ENCODE measurements around the gene ARF3. TPM values are rescaled to one million over a fixed set of nuclear protein-coding genes. Genes with fewer than 3 reads are reported as not detected.
A peak's percentile ranks its signal among the peaks of the same experiment; 100 is the strongest.
"Not testable (repeated sequence)": the region's sequence is repeated elsewhere in the genome, so short reads cannot be mapped to it uniquely, and the experiment has no call there.

Gene ARF3
- total and polyA plus RNA-seq, 9 donors, result 19.9 to 63.3 (median 51.2) TPM

GRCh38 chr12:48930475-48930874 is 26.8 kb downstream of the ARF3 start:
- Histone ChIP-seq H3K4me1 (ENCODE audit: control insufficient read depth, insufficient read depth, low read length) (peaks cover 4% of the 10 kb centered on the region), H3K36me3 (ENCODE audit: control insufficient read depth, insufficient read depth, low read length) (peaks cover 43% of the 10 kb centered on the region), H3K27me3 (ENCODE audit: control insufficient read depth, insufficient read depth, low read length) (peaks cover 2% of the 10 kb centered on the region), H3K9me3 (replicated peaks; ENCODE audit: control insufficient read depth, low read depth, low read length) (no peaks in the 10 kb centered on the region), H3K4me3 (ENCODE audit: low read length) (no peak overlapping the region), H3K27ac (ENCODE audit: low read length) (no peak overlapping the region)
- WGBS (ENCODE audit: insufficient coverage), result 71% methylated on average over 1 of the region's 4 CpGs
- no peak for DNase-seq

GRCh38 chr12:48929551-48929950 is 27.7 kb downstream of the ARF3 start:
- Histone ChIP-seq H3K4me1 (ENCODE audit: control insufficient read depth, insufficient read depth, low read length) (peaks cover 5% of the 10 kb centered on the region), H3K9me3 (replicated peaks; ENCODE audit: control insufficient read depth, low read depth, low read length) (no peaks in the 10 kb centered on the region), H3K27me3 (ENCODE audit: control insufficient read depth, insufficient read depth, low read length) (peaks cover 2% of the 10 kb centered on the region), H3K36me3 (ENCODE audit: control insufficient read depth, insufficient read depth, low read length) (peaks cover 35% of the 10 kb centered on the region), H3K4me3 (ENCODE audit: low read length) (no peak overlapping the region), H3K27ac (ENCODE audit: low read length) (no peak overlapping the region)
- no peak for DNase-seq
- WGBS (ENCODE audit: insufficient coverage), result 86% methylated on average over 1 of the region's 1 CpG

GRCh38 chr12:48927261-48927660 is 30.0 kb downstream of the ARF3 start:
- DNase-seq, result no peak
- H3K9me3 ChIP-seq (replicated peaks; ENCODE audit: control insufficient read depth, low read depth, low read length), result no peaks in the 10 kb centered on the region
- no CpG with 5 or more reads among the region's 2 CpGs for WGBS (ENCODE audit: insufficient coverage)
- peaks cover 32% of the 10 kb centered on the region for H3K36me3 ChIP-seq (ENCODE audit: control insufficient read depth, insufficient read depth, low read length)
- peaks cover 10% of the 10 kb centered on the region for H3K4me1 ChIP-seq (ENCODE audit: control insufficient read depth, insufficient read depth, low read length)
- no peak overlapping the region for H3K27ac ChIP-seq (ENCODE audit: low read length)
- H3K4me3 ChIP-seq (ENCODE audit: low read length), result no peak overlapping the region
- H3K27me3 ChIP-seq (ENCODE audit: control insufficient read depth, insufficient read depth, low read length), result peaks cover 2% of the 10 kb centered on the region

- DNase-seq, result peak; percentile 76
- no peaks in the 10 kb centered on the region for H3K9me3 ChIP-seq (replicated peaks; ENCODE audit: control insufficient read depth, low read depth, low read length)
- peak within 1 kb of the TSS; percentile 85 for H3K4me3 ChIP-seq (ENCODE audit: low read length)
- H3K27me3 ChIP-seq (ENCODE audit: control insufficient read depth, insufficient read depth, low read length), result peaks cover 2% of the 10 kb centered on the region
- WGBS (ENCODE audit: insufficient coverage), result 2% methylated on average over 33 of the region's 38 CpGs
- peaks cover 10% of the 10 kb centered on the region for H3K4me1 ChIP-seq (ENCODE audit: control insufficient read depth, insufficient read depth, low read length)
- H3K27ac ChIP-seq (ENCODE audit: low read length), result peak within 1 kb of the TSS; percentile 82
- peaks cover 21% of the 10 kb centered on the region for H3K36me3 ChIP-seq (ENCODE audit: control insufficient read depth, insufficient read depth, low read length)
These were observed 31.8 kb downstream of the ARF3 start, which contains the start of gene FKBP11 for GRCh38 chr12:48925304-48926011. Gene FKBP11, minus strand, starts transcription at chr12:48925492. Its CDS starts 64 bp downstream, at chr12:48925428.

- Histone ChIP-seq H3K27ac (ENCODE audit: low read length) (peak overlapping the region; percentile 82), H3K4me3 (ENCODE audit: low read length) (peak overlapping the region; percentile 85), H3K4me1 (ENCODE audit: control insufficient read depth, insufficient read depth, low read length) (peaks cover 10% of the 10 kb centered on the region), H3K27me3 (ENCODE audit: control insufficient read depth, insufficient read depth, low read length) (peaks cover 2% of the 10 kb centered on the region), H3K9me3 (replicated peaks; ENCODE audit: control insufficient read depth, low read depth, low read length) (no peaks in the 10 kb centered on the region), H3K36me3 (ENCODE audit: control insufficient read depth, insufficient read depth, low read length) (peaks cover 20% of the 10 kb centered on the region)
- peak; percentile 71 for DNase-seq
- WGBS (ENCODE audit: insufficient coverage), result 0% methylated on average over 11 of the region's 43 CpGs
These were observed 32.5 kb downstream of the ARF3 start for GRCh38 chr12:48924617-48925303.

GRCh38 chr12:48923117-48923516 is 34.2 kb downstream of the ARF3 start:
- no peak overlapping the region for H3K4me3 ChIP-seq (ENCODE audit: low read length)
- H3K27me3 ChIP-seq (ENCODE audit: control insufficient read depth, insufficient read depth, low read length), result peaks cover 2% of the 10 kb centered on the region
- 100% methylated on average over 1 of the region's 3 CpGs for WGBS (ENCODE audit: insufficient coverage)
- H3K4me1 ChIP-seq (ENCODE audit: control insufficient read depth, insufficient read depth, low read length), result peaks cover 10% of the 10 kb centered on the region
- no peak for DNase-seq
- peaks cover 20% of the 10 kb centered on the region for H3K36me3 ChIP-seq (ENCODE audit: control insufficient read depth, insufficient read depth, low read length)
- no peaks in the 10 kb centered on the region for H3K9me3 ChIP-seq (replicated peaks; ENCODE audit: control insufficient read depth, low read depth, low read length)
- no peak overlapping the region for H3K27ac ChIP-seq (ENCODE audit: low read length)

GRCh38 chr12:48917857-48918537 is 39.3 kb downstream of the ARF3 start:
- peaks cover 11% of the 10 kb centered on the region for H3K36me3 ChIP-seq (ENCODE audit: control insufficient read depth, insufficient read depth, low read length)
- H3K4me3 ChIP-seq (ENCODE audit: low read length), result no peak overlapping the region
- H3K9me3 ChIP-seq (replicated peaks; ENCODE audit: control insufficient read depth, low read depth, low read length), result no peaks in the 10 kb centered on the region
- H3K27ac ChIP-seq (ENCODE audit: low read length), result no peak overlapping the region
- no peaks in the 10 kb centered on the region for H3K27me3 ChIP-seq (ENCODE audit: control insufficient read depth, insufficient read depth, low read length)
- WGBS (ENCODE audit: insufficient coverage), result 20% methylated on average over 1 of the region's 3 CpGs
- DNase-seq, result no peak
- no peaks in the 10 kb centered on the region for H3K4me1 ChIP-seq (ENCODE audit: control insufficient read depth, insufficient read depth, low read length)

- Histone ChIP-seq H3K9me3 (replicated peaks; ENCODE audit: control insufficient read depth, low read depth, low read length) (no peaks in the 10 kb centered on the region), H3K36me3 (ENCODE audit: control insufficient read depth, insufficient read depth, low read length) (no peaks in the 10 kb centered on the region), H3K27me3 (ENCODE audit: control insufficient read depth, insufficient read depth, low read length) (no peaks in the 10 kb centered on the region), H3K4me1 (ENCODE audit: control insufficient read depth, insufficient read depth, low read length) (no peaks in the 10 kb centered on the region), H3K4me3 (ENCODE audit: low read length) (no peak overlapping the region), H3K27ac (ENCODE audit: low read length) (no peak overlapping the region)
- no peak for DNase-seq
These were observed 47.1 kb downstream of the ARF3 start for GRCh38 chr12:48910196-48910595.

GRCh38 chr12:48909698-48910097 is 47.6 kb downstream of the ARF3 start:
- WGBS (ENCODE audit: insufficient coverage), result 95% methylated on average over 7 of the region's 11 CpGs
- H3K36me3 ChIP-seq (ENCODE audit: control insufficient read depth, insufficient read depth, low read length); H3K4me1 ChIP-seq (ENCODE audit: control insufficient read depth, insufficient read depth, low read length); H3K4me3 ChIP-seq (ENCODE audit: low read length); H3K9me3 ChIP-seq (replicated peaks; ENCODE audit: control insufficient read depth, low read depth, low read length); DNase-seq; H3K27me3 ChIP-seq (ENCODE audit: control insufficient read depth, insufficient read depth, low read length); H3K27ac ChIP-seq (ENCODE audit: low read length): not testable (repeated sequence)

- no peak overlapping the region for H3K4me3 ChIP-seq (ENCODE audit: low read length)
- peaks cover 8% of the 10 kb centered on the region for H3K4me1 ChIP-seq (ENCODE audit: control insufficient read depth, insufficient read depth, low read length)
- no peak for DNase-seq
- H3K36me3 ChIP-seq (ENCODE audit: control insufficient read depth, insufficient read depth, low read length), result no peaks in the 10 kb centered on the region
- no peak overlapping the region for H3K27ac ChIP-seq (ENCODE audit: low read length)
- H3K9me3 ChIP-seq (replicated peaks; ENCODE audit: control insufficient read depth, low read depth, low read length), result no peaks in the 10 kb centered on the region
- WGBS (ENCODE audit: insufficient coverage), result no CpG with 5 or more reads among the region's 3 CpGs
- H3K27me3 ChIP-seq (ENCODE audit: control insufficient read depth, insufficient read depth, low read length), result no peaks in the 10 kb centered on the region
These were observed 50.0 kb downstream of the ARF3 start for GRCh38 chr12:48907245-48907644.

Data from muscle of leg (tissue), 11 donors.